K562 (cell line): ENCODE data around the gene CD84. TPM values are rescaled to one million over a fixed set of nuclear protein-coding genes. Genes with fewer than 3 reads are reported as not detected.

Experiments
- ATAC-seq: fragments of 200-7000 bp; cut with Tn5 transposase; 3 replicates; pipeline ENCODE4 v1.9.1; 2020; ENCODE audit warnings: moderate library complexity
- BruUV-seq: library from RNA; stranded (reverse); fragments of 400-500 nt; replicated peaks from 2 replicates; lab custom pipeline; 2021; lab: Mats Ljungman, UMichigan
- CTCF ChIA-PET: fragments of 300-600 bp; formaldehyde crosslinking; extraction: SDS; loops from one replicate; lab custom pipeline; 2021; ENCODE audit warnings: low intra/inter-chr PET ratio; lab: Yijun Ruan, JAX
- POLR2A ChIA-PET: fragments of 300-600, 350-650 bp; sonication (Branson Sonifier 250); formaldehyde crosslinking; extraction: SDS; loops from one replicate; lab custom pipeline; 2021; ENCODE audit warnings: antibody characterized with exemption, inconsistent platforms; lab: Yijun Ruan, JAX
- DNase-seq, 4 experiments: peaks; one replicate each; pipeline versions ENCODE4 v3.0.0 to v3.0.0-alpha.2; 2011 to 2018; ENCODE audit warnings: low spot score in 3 of 4, mixed read lengths in 3 of 4; ENCODE audit errors: extremely low read depth in 1 of 4
- FAIRE-seq: peaks from 2 replicates; lab custom pipeline; 2011; peaks lifted over from hg19 to GRCh38; lab: Jason Lieb, UNC
- H2AFZ ChIP-seq: 2 replicates; pipeline ENCODE4 v1.6.0; 2011; ENCODE audit warnings: low read depth, low read length, control low read depth, inconsistent platforms
- H3K27ac ChIP-seq: fragments of 200-600 bp; 3 replicates; pipeline ENCODE4 v1.8.0; 2011; ENCODE audit warnings: low read depth, mild to moderate bottlenecking, control low read depth, inconsistent platforms, low read length, moderate library complexity, mixed read lengths; ENCODE audit errors: extremely low read depth
- H3K27me3 ChIP-seq, 2 experiments: fragments of 300-600 bp in 1 of 2; 2 replicates in 1 of 2; 3 replicates in 1 of 2; pipeline versions ENCODE4 v1.6.0 to v1.8.0; 2011; ENCODE audit warnings: inconsistent platforms in 2 of 2, low read length in 2 of 2, mild to moderate bottlenecking in 1 of 2, mixed read lengths in 1 of 2, moderate library complexity in 1 of 2; ENCODE audit not compliant: control insufficient read depth in 2 of 2, insufficient read depth in 2 of 2
- H3K36me3 ChIP-seq: fragments of 300-600 bp; 3 replicates; pipeline ENCODE4 v1.8.0; 2011; ENCODE audit warnings: mild to moderate bottlenecking, low read length, inconsistent platforms; ENCODE audit not compliant: control insufficient read depth, insufficient read depth
- H3K4me1 ChIP-seq, 2 experiments: fragments of 200-600 bp in 1 of 2; replicated peaks in 1 of 2; 2 replicates in 1 of 2; 3 replicates in 1 of 2; pipeline versions ENCODE4 v1.5.1 to v1.8.0; 2011; ENCODE audit warnings: inconsistent platforms in 2 of 2, low read length in 2 of 2, mild to moderate bottlenecking in 1 of 2, mixed read lengths in 1 of 2, moderate library complexity in 1 of 2; ENCODE audit not compliant: control insufficient read depth in 2 of 2, insufficient read depth in 2 of 2
- H3K4me2 ChIP-seq: 2 replicates; pipeline ENCODE4 v1.6.1; 2011; ENCODE audit warnings: low read length, control low read depth, inconsistent platforms, mixed read lengths; ENCODE audit not compliant: insufficient read depth
- H3K4me3 ChIP-seq: fragments of 200-600 bp; sonication (generic), shearing (Covaris generic); 2 replicates; pipeline ENCODE4 v1.5.1; 2016; ENCODE audit warnings: control low read depth, inconsistent platforms
- H3K79me2 ChIP-seq: fragments of 200-600 bp; 3 replicates; pipeline ENCODE4 v1.8.0; 2011; ENCODE audit warnings: low read length, inconsistent platforms; ENCODE audit not compliant: control insufficient read depth, insufficient read depth
- H3K9ac ChIP-seq, 2 experiments: 2 replicates each; pipeline versions ENCODE4 v1.6.0 to v1.6.1; 2011; ENCODE audit warnings: low read depth in 2 of 2, low read length in 2 of 2, control low read depth in 1 of 2, inconsistent platforms in 1 of 2, mild to moderate bottlenecking in 1 of 2, mixed read lengths in 1 of 2; ENCODE audit not compliant: insufficient read depth in 1 of 2
- H3K9me1 ChIP-seq: one replicate; pipeline ENCODE4 v1.6.0; 2011; ENCODE audit warnings: inconsistent platforms, mild to moderate bottlenecking, low read length, moderate library complexity; ENCODE audit not compliant: control insufficient read depth, insufficient read depth
- H3K9me3 ChIP-seq: replicated peaks from 2 replicates; pipeline ENCODE4 v1.5.1; 2011; ENCODE audit warnings: low read depth, low read length, inconsistent platforms; ENCODE audit not compliant: control insufficient read depth, insufficient read depth
- H4K20me1 ChIP-seq: replicated peaks from 2 replicates; pipeline ENCODE4 v1.6.1; 2011; ENCODE audit warnings: low read length, inconsistent platforms, mixed read lengths; ENCODE audit not compliant: control insufficient read depth, insufficient read depth
- BRF2 ChIP-seq: IDR thresholded peaks from 3 replicates; pipeline ENCODE4 v1.6.1; 2011; ENCODE audit warnings: borderline replicate concordance, mild to moderate bottlenecking; ENCODE audit not compliant: insufficient read length, insufficient read depth
- CBFB ChIP-seq: sonication (generic); formaldehyde crosslinking; IDR thresholded peaks from 2 replicates; pipeline ENCODE4 v1.4.0; 2020; ENCODE audit warnings: mild to moderate bottlenecking, missing genetic modification reagents
- CEBPB ChIP-seq: fragments of 450-650 bp; IDR thresholded peaks from 2 replicates; pipeline ENCODE4 v1.6.1; 2016; ENCODE audit warnings: missing genetic modification characterization, missing compliant biosample characterization
- E2F6 ChIP-seq, 2 experiments: IDR thresholded peaks; 2 replicates each; pipeline ENCODE4 v1.6.1; 2011; ENCODE audit warnings: borderline replicate concordance in 1 of 2, control low read depth in 1 of 2, low read depth in 1 of 2, low read length in 1 of 2, mild to moderate bottlenecking in 1 of 2, mixed read lengths in 1 of 2, moderate library complexity in 1 of 2; ENCODE audit not compliant: insufficient read depth in 1 of 2, insufficient read length in 1 of 2, poor library complexity in 1 of 2, severe bottlenecking in 1 of 2; ENCODE audit errors: extremely low read depth in 1 of 2
- GATA2 ChIP-seq: sonication (generic); formaldehyde crosslinking; IDR thresholded peaks from 2 replicates; pipeline ENCODE4 v1.4.0; 2020; ENCODE audit warnings: mild to moderate bottlenecking, missing genetic modification reagents
- MTA1 ChIP-seq: fragments of 450-650 bp; IDR thresholded peaks from 2 replicates; pipeline ENCODE4 v1.6.1; 2017; ENCODE audit warnings: borderline replicate concordance
- NFE2L1 ChIP-seq: fragments of 450-650 bp; IDR thresholded peaks from 2 replicates; pipeline ENCODE4 v1.6.1; 2016; ENCODE audit warnings: missing genetic modification characterization, low read depth, mild to moderate bottlenecking, missing compliant biosample characterization, moderate library complexity, borderline replicate concordance
- NR2C2 ChIP-seq, 2 experiments: fragments of 200-800 bp in 1 of 2; sonication (Bioruptor generic) in 1 of 2; sonication (generic) in 1 of 2; formaldehyde crosslinking in 1 of 2; IDR thresholded peaks; 2 replicates each; pipeline versions ENCODE4 v1.6.1 to v1.8.0; 2016 to 2022; ENCODE audit warnings: mild to moderate bottlenecking in 1 of 2, missing compliant biosample characterization in 1 of 2, missing genetic modification characterization in 1 of 2, missing genetic modification reagents in 1 of 2
- NRF1 ChIP-seq, 2 experiments: fragments of 450-650 bp; IDR thresholded peaks in 1 of 2; conservative IDR thresholded peaks in 1 of 2; 2 replicates each; pipeline ENCODE4 v1.6.1; 2014; ENCODE audit warnings: mild to moderate bottlenecking in 2 of 2
- TRIM24 ChIP-seq, 2 experiments: fragments of 450-650 bp; IDR thresholded peaks; 2 replicates each; pipeline ENCODE4 v1.6.1; 2016
- ZC3H4 ChIP-seq: sonication (generic); formaldehyde crosslinking; IDR thresholded peaks from 2 replicates; pipeline ENCODE4 v1.9.0; 2021; ENCODE audit warnings: missing genetic modification reagents, borderline replicate concordance
- ZC3H8 ChIP-seq: fragments of 450-650 bp; IDR thresholded peaks from 2 replicates; pipeline ENCODE4 v1.6.1; 2017
- ZEB2 ChIP-seq: fragments of 450-650 bp; IDR thresholded peaks from 2 replicates; pipeline ENCODE4 v1.6.1; 2016
- ZNF133 ChIP-seq: fragments of 250-450 bp; sonication (Bioruptor Pico); IDR thresholded peaks from 2 replicates; pipeline ENCODE4 v1.4.0; 2020; ENCODE audit warnings: mild to moderate bottlenecking
- ZNF143 ChIP-seq: sonication (generic); formaldehyde crosslinking; IDR thresholded peaks from 2 replicates; pipeline ENCODE4 v1.9.0; 2022; ENCODE audit warnings: mild to moderate bottlenecking, missing genetic modification reagents
- ZNF184 ChIP-seq: sonication (generic); formaldehyde crosslinking; IDR thresholded peaks from 2 replicates; pipeline ENCODE4 v1.5.0; 2020; ENCODE audit warnings: missing genetic modification reagents
- ZNF668 ChIP-seq: fragments of 250-450 bp; sonication (Bioruptor Pico); IDR thresholded peaks from 2 replicates; pipeline ENCODE4 v1.8.0; 2022; ENCODE audit warnings: mild to moderate bottlenecking, inconsistent platforms
- WGBS: fragments of 100-300 bp; shearing (Covaris generic); methylation state at CpG from one replicate; pipeline ENCODE4 v1.1.6; 2016; ENCODE audit warnings: low coverage, mixed read lengths; ENCODE audit not compliant: insufficient coverage; ENCODE audit errors: missing lambda C conversion rate; 5-methylcytosine and 5-hydroxymethylcytosine counted together
- in situ Hi-C: fragments of 300-500 bp; cut with MboI; formaldehyde crosslinking; loops from 4 replicates; pipeline ENCODE4 v1.15.0; 2018; ENCODE audit warnings: inconsistent platforms, mixed read lengths
- intact Hi-C: fragments of 100-400 bp; cut with micrococcal nuclease; formaldehyde crosslinking; loops from 2 replicates; pipeline ENCODE4 v1.14.2; 2022
- polyA plus RNA-seq, 8 experiments: library from polyadenylated mRNA; depleted of rRNA in 4 of 8; stranded (reverse) in 5 of 8; unstranded in 3 of 8; fragments of >200 nt; fragmentation: Nextera tagmentation in 2 of 8; fragmentation: Illumina TruSeq in 1 of 8; extraction: Ambion mirVana in 2 of 8; extraction: Trizol in 1 of 8; gene quantifications; 2 replicates each; pipeline versions ENCODE4 v1.2.1 to v1.2.3, GENCODE V29; 2011 to 2014; ENCODE audit warnings: inconsistent platforms in 1 of 8, missing spikeins in 1 of 8
- total RNA-seq, 7 experiments: library from RNA; depleted of rRNA in 6 of 7; stranded (reverse); fragments of >200 nt in 6 of 7; fragmentation: Illumina TruSeq in 2 of 7; extraction: Trizol in 2 of 7; gene quantifications; 2 replicates each; pipeline versions ENCODE4 v1.2.1 to v1.2.3, GENCODE V29; 2011 to 2021; ENCODE audit warnings: low replicate concordance in 1 of 7
- TF ChIP-seq, protein P1 (sequence below): fragments of 450-650 bp; IDR thresholded peaks from 2 replicates; pipeline ENCODE4 v1.6.1; 2016; ENCODE audit warnings: mild to moderate bottlenecking

CD84 gene
- total and polyA plus RNA-seq, 9 of the 15 experiments (the other 6 are each of a cell fraction or from before 2014, with no cell fraction given) = 0.82 to 6.8 (median 2.0) TPM

GRCh38 chr1:160500321-160500990 lies 78.8 kb downstream of the CD84 start:
- 0% methylated on average over 1 of the region's 1 CpG for WGBS
- H3K79me2 ChIP-seq = no peaks in the 10 kb centered on the region
- H3K4me3 ChIP-seq = no peak overlapping the region
- H3K27me3 ChIP-seq = no peaks in the 10 kb centered on the region
- H3K9me3 ChIP-seq = no peaks in the 10 kb centered on the region; the same call in none of the 2 replicates
- intact Hi-C loops = no loop called here
- no peak overlapping the region for H2AFZ ChIP-seq
- BruUV-seq = no TSS peak
- no peak overlapping the region for H3K9ac ChIP-seq
- H3K27ac ChIP-seq = no peak overlapping the region
- H3K4me1 ChIP-seq = 0 out of 5 replicates have a peak, but pooled peaks cover 0 to 4% of the 10 kb centered on the region in 2 experiments
- no peaks in the 10 kb centered on the region for H3K36me3 ChIP-seq
- no peak for DNase-seq
- no peaks in the 10 kb centered on the region for H3K9me1 ChIP-seq
- H3K4me2 ChIP-seq = no peak overlapping the region
- no peak for ATAC-seq
- FAIRE-seq = no peak
- CTCF ChIA-PET = no interaction called here
- POLR2A ChIA-PET = no interaction called here
- H4K20me1 ChIP-seq = no peaks in the 10 kb centered on the region
- in situ Hi-C loops = no loop called here
- TF ChIP-seq GATA2 (CRISPR knock-in tag) = no peak
- no peak for TF ChIP-seq MTA1
- TF ChIP-seq, protein P1, sequence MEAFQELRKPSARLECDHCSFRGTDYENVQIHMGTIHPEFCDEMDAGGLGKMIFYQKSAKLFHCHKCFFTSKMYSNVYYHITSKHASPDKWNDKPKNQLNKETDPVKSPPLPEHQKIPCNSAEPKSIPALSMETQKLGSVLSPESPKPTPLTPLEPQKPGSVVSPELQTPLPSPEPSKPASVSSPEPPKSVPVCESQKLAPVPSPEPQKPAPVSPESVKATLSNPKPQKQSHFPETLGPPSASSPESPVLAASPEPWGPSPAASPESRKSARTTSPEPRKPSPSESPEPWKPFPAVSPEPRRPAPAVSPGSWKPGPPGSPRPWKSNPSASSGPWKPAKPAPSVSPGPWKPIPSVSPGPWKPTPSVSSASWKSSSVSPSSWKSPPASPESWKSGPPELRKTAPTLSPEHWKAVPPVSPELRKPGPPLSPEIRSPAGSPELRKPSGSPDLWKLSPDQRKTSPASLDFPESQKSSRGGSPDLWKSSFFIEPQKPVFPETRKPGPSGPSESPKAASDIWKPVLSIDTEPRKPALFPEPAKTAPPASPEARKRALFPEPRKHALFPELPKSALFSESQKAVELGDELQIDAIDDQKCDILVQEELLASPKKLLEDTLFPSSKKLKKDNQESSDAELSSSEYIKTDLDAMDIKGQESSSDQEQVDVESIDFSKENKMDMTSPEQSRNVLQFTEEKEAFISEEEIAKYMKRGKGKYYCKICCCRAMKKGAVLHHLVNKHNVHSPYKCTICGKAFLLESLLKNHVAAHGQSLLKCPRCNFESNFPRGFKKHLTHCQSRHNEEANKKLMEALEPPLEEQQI = no peak
- no peak for TF ChIP-seq ZNF184 (CRISPR knock-in tag)
- no peak for TF ChIP-seq CEBPB (tag)
- no peak for TF ChIP-seq ZC3H8
- TF ChIP-seq NRF1 (conservative IDR thresholded peaks at IDR 0.05 in 1 of 2, IDR thresholded peaks at IDR 0.05 in 1 of 2) = no peak
- TF ChIP-seq E2F6 (IDR thresholded peaks at IDR 0.05; ENCODE audit: borderline replicate concordance in 1 of 2, extremely low read depth in 1 of 2, insufficient read depth in 1 of 2, insufficient read length in 1 of 2, low read depth in 1 of 2, low read length in 1 of 2, poor library complexity in 1 of 2, severe bottlenecking in 1 of 2) = no peak
- no peak for TF ChIP-seq ZEB2
- no peak for TF ChIP-seq ZNF143 (CRISPR knock-in tag)
- no peak for TF ChIP-seq ZNF668
- TF ChIP-seq ZNF133 = no peak
- TF ChIP-seq CBFB = no peak
- no peak for TF ChIP-seq BRF2
- TF ChIP-seq NR2C2 (CRISPR knock-in tag; IDR thresholded peaks at IDR 0.05) = no peak
- no peak for TF ChIP-seq NR2C2 (tag; IDR thresholded peaks at IDR 0.05)
- no peak for TF ChIP-seq NFE2L1
- no peak for TF ChIP-seq ZC3H4 (CRISPR knock-in tag)
- TF ChIP-seq TRIM24 (IDR thresholded peaks at IDR 0.05) = no peak
